Measurements from ENCODE around the gene TUBB3. TPM values are rescaled to one million over a fixed set of nuclear protein-coding genes. Genes with fewer than 3 reads are reported as not detected.
"Not testable (repeated sequence)": the region's sequence is repeated elsewhere in the genome, so short reads cannot be mapped to it uniquely, and the experiment has no call there.

The TUBB3 gene
- total RNA-seq, 2 donors from 2014 or later = 3.3 to 4.2 TPM

GRCh38 chr16:89955001-89955685, 32.0 kb downstream of the TUBB3 start:
- intact Hi-C loops (cut with DNase I, micrococcal nuclease) = no loop called here
- DNase-seq (no peak), ATAC-seq (no peak)

GRCh38 chr16:89956505-89957215, 33.5 kb downstream of the TUBB3 start:
- ATAC-seq (no peak), DNase-seq (no peak)
- intact Hi-C loops (cut with DNase I, micrococcal nuclease) = no loop called here

- no peak for ATAC-seq
- intact Hi-C loops (cut with DNase I, micrococcal nuclease) = no loop called here
- DNase-seq = no peak
Observed at GRCh38 chr16:89957216-89957785, 34.2 kb downstream of the TUBB3 start.

GRCh38 chr16:89958068-89958467, 34.9 kb downstream of the TUBB3 start:
- ATAC-seq (peak; percentile 50), DNase-seq (no peak)
- intact Hi-C loops (cut with DNase I, micrococcal nuclease) = no loop called here

- intact Hi-C loops (cut with DNase I, micrococcal nuclease) = no loop called here
- no peak for ATAC-seq
Observed at GRCh38 chr16:89958596-89958995, 35.5 kb downstream of the TUBB3 start.

GRCh38 chr16:89960966-89961365, 37.8 kb downstream of the TUBB3 start:
- intact Hi-C loops (cut with DNase I, micrococcal nuclease) = no loop called here
- no peak for DNase-seq
- no peak for ATAC-seq

More at GRCh38 chr16:89958596-89958995, 35.5 kb downstream of the TUBB3 start:
- no peak for DNase-seq

- no peak for ATAC-seq
- no peak for DNase-seq
- intact Hi-C loops (cut with DNase I, micrococcal nuclease) = no loop called here
Observed at GRCh38 chr16:89961920-89962319, 38.8 kb downstream of the TUBB3 start.

GRCh38 chr16:89962754-89963498, 39.8 kb downstream of the TUBB3 start:
- no peak for ATAC-seq
- no peak for DNase-seq
- intact Hi-C loops (cut with DNase I, micrococcal nuclease) = no loop called here

- DNase-seq (no peak), ATAC-seq (no peak)
- intact Hi-C loops (cut with DNase I, micrococcal nuclease) = no loop called here
Observed at GRCh38 chr16:89964201-89964600, 41.1 kb downstream of the TUBB3 start.

- intact Hi-C loops (cut with DNase I, micrococcal nuclease) = no loop called here
- ATAC-seq = no peak
- DNase-seq = no peak
Observed at GRCh38 chr16:89965447-89966225, 42.5 kb downstream of the TUBB3 start.

- intact Hi-C loops (cut with DNase I, micrococcal nuclease) = no loop called here
- no peak for ATAC-seq
- no peak for DNase-seq
Observed at GRCh38 chr16:89966756-89967155, 43.6 kb downstream of the TUBB3 start.

GRCh38 chr16:89967436-89967835, 44.3 kb downstream of the TUBB3 start:
- ATAC-seq; intact Hi-C loops (cut with DNase I, micrococcal nuclease); DNase-seq: not testable (repeated sequence)

- intact Hi-C loops (cut with DNase I, micrococcal nuclease); ATAC-seq; DNase-seq: not testable (repeated sequence)
Observed at GRCh38 chr16:89968074-89968473, 44.9 kb downstream of the TUBB3 start.

GRCh38 chr16:89969741-89970410, 46.7 kb downstream of the TUBB3 start:
- no peak for ATAC-seq
- intact Hi-C loops (cut with DNase I, micrococcal nuclease) = no loop called here
- DNase-seq = no peak

GRCh38 chr16:89971495-89972243, 48.5 kb downstream of the TUBB3 start:
- intact Hi-C loops (cut with DNase I, micrococcal nuclease) = no loop called here
- ATAC-seq (no peak), DNase-seq (peak; percentile 41 to 48)

GRCh38 chr16:89972244-89973234, 49.4 kb downstream of the TUBB3 start:
- intact Hi-C loops (cut with DNase I, micrococcal nuclease) = no loop called here
- peak; percentile 87 to 91 for DNase-seq
- ATAC-seq = peak; percentile 85
